Activated CD4-positive, alpha-beta T cell treated with anti-CD3 and anti-CD28 coated beads, Interleukin-2, amount 50 U/mL, for 16 hours (primary cell): Measurements from ENCODE around the gene GPR62.
"Not testable (repeated sequence)": the region's sequence is repeated elsewhere in the genome, so short reads cannot be mapped to it uniquely, and the experiment has no call there.

Source experiments
- DNase-seq: peaks from one replicate; pipeline ENCODE4 v3.0.0-alpha.2; 2020

The GPR62 gene

GRCh38 chr3:51971350-51971749 is 16.2 kb downstream of the GPR62 start:
- no peak for DNase-seq

DNA sequence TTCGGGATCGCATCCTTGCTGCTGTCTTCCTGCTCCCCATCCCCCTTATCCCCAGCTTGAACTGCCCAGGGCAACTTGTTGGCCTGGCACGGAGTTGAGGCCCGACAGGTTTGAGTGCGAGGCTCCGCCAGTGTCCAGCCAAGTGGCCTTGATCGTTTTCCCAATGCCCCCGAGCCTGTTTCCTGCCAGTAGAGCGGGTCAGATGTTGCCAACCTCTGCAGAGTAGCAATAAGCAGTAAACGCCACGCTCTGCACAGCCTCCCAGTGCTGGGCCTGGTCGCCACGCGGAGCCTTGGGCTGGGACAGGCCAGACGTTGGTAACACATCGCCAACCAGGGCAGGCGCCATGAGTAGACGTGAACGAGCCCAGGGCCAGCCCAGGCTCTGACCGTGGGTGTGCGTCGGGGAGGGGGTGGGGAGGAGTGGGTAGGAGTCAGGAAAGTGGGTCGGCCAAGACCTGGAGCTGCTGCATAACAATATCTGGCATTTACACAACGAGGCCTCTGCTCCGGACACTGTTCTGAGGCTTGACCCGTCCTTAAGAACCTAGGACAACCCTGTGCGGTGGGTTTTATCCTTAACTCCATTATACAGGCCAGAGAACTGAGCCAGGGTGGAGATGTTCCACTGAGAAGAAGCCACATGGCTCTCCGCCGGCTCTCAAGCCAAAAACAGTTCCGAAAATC is 19.2 kb downstream of the GPR62 start:
- DNase-seq: no peak

GRCh38 chr3:51974963-51975851 is 20.0 kb downstream of the GPR62 start, which contains the start of gene ABHD14A:
Gene ABHD14A (plus strand): TSS chr3:51975064. CDS start chr3:51975136, 72 bp downstream.
- DNase-seq: peak; percentile 74

DNA sequence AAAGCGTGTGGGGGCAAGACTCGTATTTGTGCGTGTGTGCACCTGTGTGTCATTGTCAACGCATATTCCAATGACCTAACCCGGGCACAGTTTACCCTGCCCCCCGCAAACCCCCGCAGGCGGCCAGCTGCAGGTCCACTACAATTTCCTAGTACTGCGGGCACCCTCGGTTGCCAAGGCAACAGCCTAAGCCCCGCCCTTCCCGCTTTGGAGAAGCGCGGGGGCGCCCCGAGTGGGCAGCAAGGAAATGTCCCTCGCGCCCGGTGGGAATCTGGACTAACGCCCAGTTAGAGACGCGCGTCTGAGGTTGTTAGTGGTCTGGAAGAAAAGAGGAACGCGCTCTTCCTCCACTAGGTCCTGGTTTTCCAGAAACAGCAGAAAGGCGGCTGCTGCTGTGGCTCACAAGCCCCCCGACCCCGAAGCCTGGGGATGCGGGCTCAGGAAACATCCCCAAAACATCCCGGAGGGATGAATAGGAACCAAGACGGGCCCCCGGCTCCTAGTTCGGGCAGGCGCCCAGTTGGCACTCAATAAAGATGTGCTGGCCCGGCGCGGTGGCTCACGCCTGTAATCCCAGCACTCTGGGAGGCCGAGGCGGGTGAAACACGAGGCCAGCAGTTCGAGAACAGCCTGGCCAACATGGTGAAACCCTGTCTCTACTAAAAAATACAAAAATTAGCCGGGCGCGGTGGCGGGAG is 20.8 kb downstream of the GPR62 start:
- no peak for DNase-seq

DNA sequence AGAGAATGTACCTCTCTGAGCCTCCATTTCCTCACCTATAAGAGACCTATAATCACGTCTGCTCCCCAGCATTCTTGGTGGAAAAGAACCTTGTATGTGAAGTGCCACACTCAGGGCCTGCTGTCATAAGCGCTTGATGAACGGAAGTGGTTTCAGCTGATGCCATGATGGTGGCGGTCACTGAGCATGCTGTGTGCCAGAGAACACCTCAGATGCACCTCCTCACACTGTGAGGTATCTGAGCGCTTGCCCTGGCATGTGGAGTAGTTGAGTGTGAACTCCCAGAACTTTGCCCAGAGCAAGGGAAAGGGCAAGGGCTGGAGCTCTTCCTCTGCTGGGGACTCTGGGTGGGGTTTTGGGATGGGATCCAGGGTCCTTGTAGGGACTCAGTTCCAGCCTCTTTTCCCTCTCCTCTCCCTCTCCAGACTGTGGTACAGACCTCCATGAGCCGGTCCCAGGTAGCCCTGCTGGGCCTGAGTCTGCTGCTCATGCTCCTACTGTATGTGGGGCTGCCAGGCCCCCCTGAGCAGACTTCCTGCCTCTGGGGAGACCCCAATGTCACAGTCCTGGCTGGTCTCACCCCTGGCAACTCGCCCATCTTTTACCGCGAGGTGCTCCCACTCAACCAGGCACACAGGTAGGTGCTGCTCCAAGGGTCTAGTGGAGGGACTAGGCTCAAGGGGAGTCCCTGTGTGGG is 22.4 kb downstream of the GPR62 start:
- DNase-seq: no peak

DNA sequence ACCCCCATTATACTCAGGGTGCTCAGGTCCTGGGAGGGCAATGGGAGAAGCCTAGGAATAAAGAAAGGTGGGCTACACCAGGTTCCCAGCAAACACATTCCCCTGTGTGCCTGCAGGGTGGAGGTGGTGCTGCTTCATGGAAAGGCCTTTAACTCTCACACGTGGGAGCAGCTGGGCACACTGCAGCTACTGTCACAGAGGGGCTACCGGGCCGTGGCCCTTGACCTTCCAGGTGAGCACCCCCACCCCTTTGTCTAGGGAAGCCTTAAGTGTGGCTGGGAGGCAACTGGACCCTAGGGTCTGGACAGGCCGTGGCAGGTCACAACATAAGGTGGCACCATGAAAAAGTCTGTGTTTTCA is 22.9 kb downstream of the GPR62 start:
- no peak for DNase-seq

GRCh38 chr3:51980253-51980652 is 25.1 kb downstream of the GPR62 start:
- DNase-seq: no peak

GRCh38 chr3:51982352-51982837 is 27.2 kb downstream of the GPR62 start:
- peak; percentile 56 for DNase-seq

DNA sequence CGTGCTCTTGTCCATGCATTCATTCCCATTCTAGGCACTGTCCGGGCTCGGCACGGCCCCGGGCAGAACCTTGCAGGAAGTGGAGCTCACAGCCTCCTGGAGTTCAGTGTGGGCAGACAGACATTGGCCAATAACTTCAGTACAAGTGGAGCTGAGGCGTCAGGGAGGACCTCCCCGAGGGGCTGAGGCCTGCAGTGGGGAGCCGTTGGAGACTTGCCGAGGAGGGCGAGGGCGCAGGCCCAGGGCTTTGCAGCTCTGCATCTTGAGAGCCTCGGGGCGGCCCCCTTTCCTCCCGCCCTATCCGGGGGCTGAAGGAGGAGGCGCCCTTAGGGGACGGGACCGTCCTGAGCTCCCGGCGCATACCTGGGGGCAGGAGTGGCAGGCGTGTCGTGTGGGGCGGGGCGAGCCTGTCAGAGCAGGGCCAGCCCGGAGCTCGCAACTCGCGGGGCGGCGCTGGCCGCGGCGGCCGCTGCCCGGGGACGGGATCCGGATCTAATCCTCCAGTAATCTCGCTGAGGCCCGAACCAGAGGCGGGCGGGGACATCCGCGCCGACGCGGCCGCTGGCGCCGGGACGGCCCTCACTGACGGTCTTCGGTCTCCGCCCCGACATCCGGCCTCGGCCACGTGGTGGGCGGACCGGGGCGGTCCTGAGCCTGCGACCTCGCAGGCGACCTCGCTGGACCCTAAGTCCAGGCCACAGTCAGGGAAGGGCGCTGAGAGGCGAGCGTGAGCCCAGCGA is 27.8 kb downstream of the GPR62 start, which contains the start of gene ACY1:
Gene ACY1, plus strand, starts transcription at position 698 of the 740 bp plus-strand sequence. CDS start 530 bp downstream, outside the sequence.
- DNase-seq: peak; percentile 82

- no peak for DNase-seq
These were observed 28.5 kb downstream of the GPR62 start for GRCh38 chr3:51983578-51984268.

DNA sequence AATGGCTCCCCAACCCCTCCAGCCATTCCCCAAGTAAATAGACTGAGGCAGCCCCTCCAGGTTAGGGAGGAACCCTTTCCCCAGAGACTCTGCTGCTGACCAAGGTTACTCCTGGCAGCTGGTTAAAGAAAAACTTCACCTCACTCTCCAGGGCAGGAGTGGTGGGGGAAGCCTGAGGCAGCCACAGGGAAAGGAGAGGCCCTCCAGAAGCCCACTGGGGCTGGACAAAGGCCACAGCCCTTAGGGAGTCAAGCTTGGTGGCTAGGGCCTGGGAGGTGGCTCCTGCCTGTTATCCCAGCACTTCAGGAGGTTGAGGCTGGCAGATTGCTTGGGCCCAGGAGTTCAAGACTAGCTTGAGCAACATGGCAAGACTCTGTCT is 29.1 kb downstream of the GPR62 start:
- DNase-seq: no peak

- no peak for DNase-seq
These were observed 29.9 kb downstream of the GPR62 start for GRCh38 chr3:51985063-51985462.

- no peak for DNase-seq
These were observed 31.1 kb downstream of the GPR62 start for GRCh38 chr3:51986010-51986947.

DNA sequence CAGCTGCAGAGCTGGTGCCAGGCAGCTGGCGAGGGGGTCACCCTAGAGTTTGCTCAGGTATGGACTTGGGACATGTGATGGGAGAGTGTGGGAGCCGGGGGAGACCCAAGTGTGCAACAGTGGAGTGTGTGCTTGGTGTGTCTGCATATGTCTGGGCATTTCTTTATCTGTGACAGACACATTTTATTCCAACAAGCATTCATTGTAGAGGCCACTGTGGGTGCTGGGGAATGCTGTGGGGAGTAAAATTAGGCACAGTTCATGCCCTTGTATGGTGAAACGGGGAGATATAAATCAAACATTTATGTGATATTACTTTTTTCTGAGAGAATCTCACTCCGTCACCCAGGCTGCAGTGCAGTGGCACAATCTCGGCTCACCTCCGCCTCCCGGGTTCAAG is 32.4 kb downstream of the GPR62 start:
- no peak for DNase-seq

DNA sequence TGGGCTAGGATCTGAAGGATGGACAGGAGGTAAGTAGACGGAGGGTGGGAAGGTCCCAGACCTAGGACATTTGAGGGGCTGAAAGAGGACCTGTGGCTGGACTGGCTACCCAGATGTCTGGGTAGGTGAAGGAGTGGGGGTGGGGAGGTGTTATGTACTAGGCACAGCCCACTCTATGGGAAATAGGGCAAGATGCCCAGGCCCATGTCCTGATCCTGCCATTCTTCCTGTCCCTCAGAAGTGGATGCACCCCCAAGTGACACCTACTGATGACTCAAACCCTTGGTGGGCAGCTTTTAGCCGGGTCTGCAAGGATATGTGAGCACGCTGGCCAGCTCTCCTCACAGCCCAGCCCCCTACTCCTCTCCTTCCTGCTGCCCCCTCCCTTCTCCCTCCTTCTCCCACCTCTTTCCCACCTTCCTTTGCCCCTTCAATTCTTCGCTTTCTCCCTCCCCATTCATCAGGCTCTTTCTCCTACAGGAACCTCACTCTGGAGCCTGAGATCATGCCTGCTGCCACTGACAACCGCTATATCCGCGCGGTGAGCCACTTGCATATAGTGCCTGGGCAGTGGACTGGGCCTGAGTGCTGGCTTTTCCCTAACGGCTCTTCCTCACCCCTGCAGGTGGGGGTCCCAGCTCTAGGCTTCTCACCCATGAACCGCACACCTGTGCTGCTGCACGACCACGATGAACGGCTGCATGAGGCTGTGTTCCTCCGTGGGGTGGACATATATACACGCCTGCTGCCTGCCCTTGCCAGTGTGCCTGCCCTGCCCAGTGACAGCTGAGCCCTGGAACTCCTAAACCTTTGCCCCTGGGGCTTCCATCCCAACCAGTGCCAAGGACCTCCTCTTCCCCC is 33.3 kb downstream of the GPR62 start:
- DNase-seq: no peak

DNA sequence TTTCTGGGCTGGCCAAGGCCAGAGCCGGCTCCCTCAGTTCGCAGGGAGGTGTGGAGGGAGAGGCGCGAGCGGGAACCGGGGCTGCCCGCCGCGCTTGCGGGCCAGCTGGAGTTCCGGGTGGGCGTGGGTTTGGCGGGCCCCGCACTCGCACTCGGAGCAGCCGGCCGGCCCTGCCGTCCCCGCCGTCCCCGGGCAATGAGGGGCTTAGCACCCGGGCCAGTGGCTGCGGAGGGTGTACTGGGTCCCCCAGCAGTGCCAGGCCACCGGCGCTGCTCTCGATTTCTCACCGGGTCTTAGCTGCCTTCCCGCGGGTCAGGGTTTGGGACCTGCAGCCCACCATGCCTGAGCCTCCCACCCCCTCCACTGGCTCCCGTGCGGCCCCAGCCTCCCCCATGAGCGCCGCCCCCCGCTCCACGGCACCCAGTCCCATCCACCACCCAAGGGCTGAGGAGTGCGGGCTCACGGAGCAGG is 35.4 kb downstream of the GPR62 start:
- not testable (repeated sequence) for DNase-seq

GRCh38 chr3:51992017-51992682 is 37.0 kb downstream of the GPR62 start:
- no peak for DNase-seq

DNA sequence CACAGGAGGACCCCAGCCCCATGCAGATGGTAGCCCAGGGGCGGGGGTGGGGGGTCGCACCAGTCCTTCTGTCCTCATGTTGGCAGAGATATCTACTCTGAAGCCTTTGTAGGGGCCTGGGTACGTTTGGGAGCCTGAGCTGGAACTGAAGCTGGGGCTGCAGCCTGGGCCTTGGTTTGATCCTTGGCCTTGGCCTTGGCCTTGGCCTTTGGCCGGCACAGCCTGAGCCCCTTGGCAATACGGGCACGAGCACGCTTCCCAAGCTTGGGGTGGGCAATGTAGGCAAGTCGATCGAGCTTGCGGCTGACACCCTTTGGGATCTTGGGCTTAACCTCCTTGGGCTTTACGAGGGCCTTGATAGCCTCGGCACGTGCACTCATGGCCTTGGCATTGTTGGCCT is 38.5 kb downstream of the GPR62 start:
- not testable (repeated sequence) for DNase-seq
